HG02981 (cell line): ENCODE results near the gene WDR35.
"Not testable (repeated sequence)": the region's sequence is repeated elsewhere in the genome, so short reads cannot be mapped to it uniquely, and the experiment has no call there.

Source experiments
- ATAC-seq: cut with Tn5 transposase; IDR thresholded peaks from one replicate; pipeline ENCODE4 v1.9.1; 2021; ENCODE audit warnings: mild to moderate bottlenecking, moderate library complexity; ENCODE audit not compliant: unreplicated experiment

Gene WDR35

GRCh38 chr2:19897623-19898245 is 92.2 kb downstream of the WDR35 start:
- no peak for ATAC-seq

GRCh38 chr2:19895535-19895934 is 94.4 kb downstream of the WDR35 start:
- no peak for ATAC-seq

DNA sequence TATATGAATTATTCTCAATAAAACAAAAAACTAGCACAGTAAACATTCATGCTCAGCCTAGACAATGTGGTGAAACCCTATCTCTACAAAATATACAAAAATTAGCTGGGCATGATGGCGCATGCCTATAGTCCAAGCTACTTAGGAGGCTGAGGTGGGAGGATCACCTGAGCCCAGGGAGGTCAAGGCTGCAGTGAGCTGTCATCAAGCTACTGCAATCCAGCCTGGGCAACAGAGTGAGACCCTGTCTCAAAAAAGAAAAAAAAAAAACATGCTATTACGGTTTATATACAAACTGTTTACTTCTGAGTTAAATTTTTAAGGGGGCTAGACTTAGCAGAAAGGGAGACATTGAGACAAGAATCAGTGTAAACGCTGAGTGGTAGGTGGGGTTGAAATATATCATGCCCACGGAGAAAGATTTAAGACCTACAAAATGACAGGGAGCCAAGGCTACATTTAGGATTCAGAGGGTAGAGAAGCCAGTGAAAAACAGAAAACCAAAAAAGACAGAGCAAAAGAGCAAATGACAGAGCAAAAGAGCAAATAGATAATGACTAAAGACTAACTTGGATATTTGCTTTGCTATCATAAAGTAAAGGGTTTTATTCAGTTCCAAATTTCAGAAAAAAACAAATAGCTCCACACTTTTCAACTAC is 95.6 kb downstream of the WDR35 start:
- no peak for ATAC-seq

DNA sequence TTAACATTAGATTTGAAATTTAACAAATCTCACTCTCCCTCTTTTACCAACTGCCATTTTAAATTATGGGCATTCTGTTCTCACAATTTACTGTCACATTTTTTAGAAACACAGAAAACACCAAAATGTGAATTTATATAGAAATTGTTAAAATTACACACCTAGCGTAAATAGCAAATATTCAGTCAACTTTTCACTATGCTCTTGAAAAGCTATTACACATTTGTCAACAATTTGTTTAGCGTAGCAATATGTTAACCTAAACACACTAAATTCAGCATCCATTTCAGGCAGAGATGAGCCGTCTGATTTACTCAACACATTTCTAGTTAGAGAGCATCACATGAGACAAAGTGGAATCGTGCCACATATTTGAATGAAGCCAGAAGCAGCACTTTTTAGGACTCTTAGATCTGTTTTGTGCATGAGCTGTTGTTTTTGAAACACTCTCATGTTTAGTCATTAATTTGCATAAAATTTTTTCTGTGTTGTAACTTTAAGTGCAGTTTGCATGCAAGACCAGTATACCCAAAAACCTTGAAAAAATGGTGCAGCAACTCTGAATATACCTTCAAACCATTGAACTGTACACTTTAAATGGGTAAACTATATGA is 96.3 kb downstream of the WDR35 start:
- peak; percentile 74 for ATAC-seq

DNA sequence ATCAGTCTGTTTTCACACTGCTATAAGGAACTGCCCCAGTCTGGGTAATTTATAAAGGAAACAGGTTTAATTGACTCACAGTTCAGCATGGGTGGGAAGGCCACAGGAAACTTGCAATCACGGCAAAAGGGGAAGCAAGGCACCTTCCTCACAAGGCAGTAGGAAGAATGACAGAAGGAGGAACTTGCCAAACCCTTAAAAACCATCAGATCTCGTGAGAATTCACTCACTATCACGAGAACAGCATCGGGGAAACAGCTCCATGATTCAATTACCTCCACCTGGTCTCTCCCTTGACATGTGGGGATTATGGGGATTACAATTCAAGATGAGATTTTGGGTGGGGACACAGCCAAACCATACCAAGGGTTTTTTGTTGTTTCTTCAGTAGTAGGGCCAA is 97.9 kb downstream of the WDR35 start:
- not testable (repeated sequence) for ATAC-seq

- ATAC-seq: no peak
Observed at GRCh38 chr2:19890104-19890503, 99.8 kb downstream of the WDR35 start.

DNA sequence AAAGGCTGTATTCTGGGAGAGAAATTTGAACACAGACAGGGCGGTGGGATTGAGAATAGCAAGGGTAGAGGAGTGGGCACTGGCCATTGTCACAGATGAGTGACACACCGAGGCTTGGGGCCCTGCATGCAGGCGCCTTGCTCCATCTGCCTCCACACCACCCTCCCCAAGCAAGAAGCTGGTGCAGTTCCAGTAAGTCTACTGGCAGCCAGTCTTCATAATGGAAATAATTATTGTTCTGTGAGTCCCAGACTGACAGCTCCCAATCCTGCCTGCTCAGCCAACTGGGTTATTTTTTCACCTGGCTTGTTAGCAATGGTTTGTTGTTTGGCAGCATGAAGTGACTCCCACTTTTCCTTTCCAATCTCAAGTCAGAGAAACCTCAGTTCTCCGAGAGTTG is 101.1 kb downstream of the WDR35 start:
- no peak for ATAC-seq

GRCh38 chr2:19887510-19887909 is 102.4 kb downstream of the WDR35 start:
- no peak for ATAC-seq

- no peak for ATAC-seq
Observed at GRCh38 chr2:19886261-19886660, 103.6 kb downstream of the WDR35 start.

- no peak for ATAC-seq
Observed at GRCh38 chr2:19885791-19886190, 104.1 kb downstream of the WDR35 start.

DNA sequence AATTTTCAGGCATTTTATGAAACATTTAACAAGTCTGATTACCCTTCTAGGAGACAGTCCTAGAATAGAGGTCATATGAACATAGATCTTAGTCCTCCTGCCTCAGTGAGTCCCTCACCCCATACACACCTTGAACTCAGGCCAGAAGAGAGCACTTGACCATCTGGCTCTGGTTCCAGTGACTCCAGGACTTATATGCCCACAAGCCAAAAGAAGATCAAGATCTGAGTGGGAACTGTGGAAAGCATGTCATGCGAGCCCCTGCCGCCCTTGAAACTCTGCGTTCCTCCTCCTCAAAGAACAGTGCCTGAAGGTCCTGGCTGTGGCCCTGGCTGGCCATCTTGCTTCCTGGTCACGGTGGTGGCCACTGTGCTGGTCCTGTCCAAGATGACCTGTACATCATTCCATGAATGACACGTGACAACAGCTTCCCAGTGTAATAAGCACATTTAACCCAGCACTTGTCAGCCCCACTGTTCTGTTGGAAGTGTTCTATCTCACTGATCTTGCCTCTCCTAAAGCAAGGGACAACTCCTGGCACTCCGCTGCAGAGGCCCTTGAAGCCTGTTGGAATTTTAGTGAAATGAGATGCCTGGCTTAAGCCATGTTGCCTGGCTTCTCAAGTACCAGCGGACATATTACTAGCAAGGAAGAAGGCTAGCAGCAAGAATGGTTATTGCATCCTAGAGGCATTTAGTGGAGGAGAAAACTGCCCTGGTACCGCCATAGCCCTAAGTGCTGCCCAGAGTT is 105.8 kb downstream of the WDR35 start:
- ATAC-seq: no peak

- ATAC-seq: no peak
Observed at GRCh38 chr2:19883486-19883885, 106.4 kb downstream of the WDR35 start.

- no peak for ATAC-seq
Observed at GRCh38 chr2:19882286-19882685, 107.6 kb downstream of the WDR35 start.

GRCh38 chr2:19881908-19882265 is 108.0 kb downstream of the WDR35 start:
- no peak for ATAC-seq

GRCh38 chr2:19881221-19881907 is 108.5 kb downstream of the WDR35 start:
- ATAC-seq: no peak

GRCh38 chr2:19880191-19880590 is 109.7 kb downstream of the WDR35 start:
- ATAC-seq: not testable (repeated sequence)

DNA sequence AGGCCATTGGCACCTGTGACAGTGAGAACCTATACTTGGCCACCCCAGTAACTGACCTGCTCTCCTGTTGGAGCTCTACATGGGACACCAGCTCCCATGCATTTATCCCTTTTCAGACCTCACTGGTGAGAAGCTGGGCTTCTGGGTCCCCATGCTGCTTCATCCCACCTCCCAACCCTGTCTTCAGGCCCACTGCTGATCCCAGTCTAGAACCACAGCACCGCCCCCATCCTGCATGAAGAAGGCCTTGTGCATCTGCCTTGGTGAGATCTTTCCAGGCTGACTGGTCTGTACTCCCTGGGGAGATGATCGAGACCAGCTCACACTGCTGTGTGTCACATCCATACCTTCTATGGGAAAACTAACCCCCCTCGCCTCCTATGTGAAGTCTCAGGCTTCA is 110.8 kb downstream of the WDR35 start:
- ATAC-seq: no peak

DNA sequence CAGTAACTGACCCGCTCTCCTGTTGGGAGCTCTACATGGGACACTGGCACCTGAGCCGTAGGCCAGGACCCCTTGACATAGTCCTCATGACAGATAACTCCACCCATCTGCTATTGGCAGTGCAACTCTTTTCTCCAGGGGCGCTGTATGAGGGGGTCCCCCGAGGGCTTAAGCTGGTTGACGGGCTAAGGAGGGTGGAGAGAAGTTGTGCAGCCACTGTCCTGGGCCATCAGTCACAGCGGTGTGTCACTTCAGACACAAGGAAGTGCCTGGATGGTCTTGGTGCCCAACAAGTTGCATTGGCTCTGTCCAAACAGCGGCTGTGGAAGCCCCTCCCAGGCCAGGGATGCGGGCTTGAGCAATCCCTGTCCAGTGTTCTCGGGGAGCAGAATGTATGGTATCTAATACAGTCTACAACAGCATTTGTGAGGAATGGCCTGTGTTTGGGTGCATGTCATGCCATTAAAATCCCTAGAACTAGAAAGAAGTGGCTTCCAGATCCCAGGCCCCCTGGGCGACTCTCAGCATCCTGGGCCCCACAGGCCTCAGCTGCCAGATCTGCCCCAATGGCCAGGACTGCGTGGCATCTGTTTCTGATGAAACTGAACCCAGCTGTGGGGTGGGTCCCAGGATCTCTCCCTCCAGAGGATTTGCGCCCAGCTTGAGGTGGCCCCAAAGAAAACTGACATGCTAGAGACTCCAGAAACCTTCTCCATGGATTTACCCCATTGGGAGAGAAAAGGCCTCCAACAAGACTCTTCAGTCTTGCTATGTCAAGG is 111.4 kb downstream of the WDR35 start:
- no peak for ATAC-seq

GRCh38 chr2:19876751-19877150 is 113.2 kb downstream of the WDR35 start:
- no peak for ATAC-seq

DNA sequence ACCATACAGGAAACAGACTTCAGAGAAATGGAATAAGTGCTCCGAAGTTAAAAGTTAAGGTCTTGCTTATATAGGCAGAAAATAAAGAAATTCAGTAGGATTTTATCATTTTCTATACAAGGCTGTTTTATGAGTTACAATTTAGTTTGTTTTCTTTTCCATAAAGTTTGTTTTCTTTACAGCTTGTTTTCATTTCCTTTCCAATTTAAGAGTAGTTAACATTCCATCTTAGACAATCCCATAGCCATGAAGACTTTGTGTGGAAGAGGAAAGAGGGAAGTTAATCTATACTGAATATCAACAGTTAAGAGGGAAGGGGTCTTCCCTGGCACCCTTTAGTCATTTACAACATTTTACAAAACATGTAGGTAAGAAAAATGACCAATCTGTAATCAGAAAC is 114.6 kb downstream of the WDR35 start:
- no peak for ATAC-seq
